ENCODE results near the gene SELENOS.

SELENOS gene, protein sequence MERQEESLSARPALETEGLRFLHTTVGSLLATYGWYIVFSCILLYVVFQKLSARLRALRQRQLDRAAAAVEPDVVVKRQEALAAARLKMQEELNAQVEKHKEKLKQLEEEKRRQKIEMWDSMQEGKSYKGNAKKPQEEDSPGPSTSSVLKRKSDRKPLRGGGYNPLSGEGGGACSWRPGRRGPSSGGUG

DNA sequence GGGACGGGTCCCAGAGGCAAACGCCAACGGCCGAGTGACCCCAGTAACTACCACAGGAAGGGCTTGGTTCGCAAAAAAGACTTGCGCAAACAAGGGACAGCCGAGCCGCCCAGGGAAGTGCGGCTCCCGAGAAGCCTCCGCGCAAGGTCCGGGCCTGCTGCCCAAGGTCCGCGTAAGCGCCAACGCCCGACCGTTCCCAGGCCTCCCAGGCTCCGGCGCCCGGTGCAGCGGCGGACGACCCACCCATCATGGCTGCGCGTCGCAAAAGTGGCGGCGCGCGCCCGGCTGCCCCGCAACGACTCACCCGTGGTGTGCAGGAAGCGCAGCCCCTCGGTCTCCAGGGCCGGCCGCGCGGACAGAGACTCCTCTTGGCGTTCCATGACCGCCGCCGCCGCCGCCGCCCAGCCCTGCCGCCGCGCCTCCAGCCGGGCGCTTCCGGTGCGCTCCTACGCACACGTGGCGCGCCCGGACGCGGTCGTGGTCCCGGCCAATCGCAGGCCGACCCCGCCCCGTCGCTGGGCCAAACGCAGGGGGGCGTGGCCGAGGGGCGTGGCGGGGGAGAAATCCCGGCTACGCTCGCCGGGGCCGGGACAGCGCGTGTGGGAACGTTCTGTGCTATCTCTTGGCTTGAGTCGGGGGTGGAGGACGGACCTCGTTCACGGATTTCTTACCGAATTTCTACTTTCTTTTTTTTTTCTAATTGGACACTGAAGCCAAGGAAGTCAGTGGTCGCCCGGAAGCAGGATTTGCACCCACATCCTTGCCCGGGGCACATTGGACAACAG is at the start of gene SELENOS:
SELENOS (minus strand) TSS at position 448 of the 785 bp plus-strand sequence; CDS start at position 380, 68 bp downstream.
- DNase-seq (ENCODE audit: low read depth in 2 of 2), result peak; percentile 70 to 71

GRCh38 chr15:101326462-101327146 is 49.3 kb upstream of the SELENOS start:
- DNase-seq (ENCODE audit: low read depth in 2 of 2), result no peak

- no peak for DNase-seq (ENCODE audit: low read depth in 2 of 2)
Measured at GRCh38 chr15:101326026-101326315, 48.7 kb upstream of the SELENOS start.

DNA sequence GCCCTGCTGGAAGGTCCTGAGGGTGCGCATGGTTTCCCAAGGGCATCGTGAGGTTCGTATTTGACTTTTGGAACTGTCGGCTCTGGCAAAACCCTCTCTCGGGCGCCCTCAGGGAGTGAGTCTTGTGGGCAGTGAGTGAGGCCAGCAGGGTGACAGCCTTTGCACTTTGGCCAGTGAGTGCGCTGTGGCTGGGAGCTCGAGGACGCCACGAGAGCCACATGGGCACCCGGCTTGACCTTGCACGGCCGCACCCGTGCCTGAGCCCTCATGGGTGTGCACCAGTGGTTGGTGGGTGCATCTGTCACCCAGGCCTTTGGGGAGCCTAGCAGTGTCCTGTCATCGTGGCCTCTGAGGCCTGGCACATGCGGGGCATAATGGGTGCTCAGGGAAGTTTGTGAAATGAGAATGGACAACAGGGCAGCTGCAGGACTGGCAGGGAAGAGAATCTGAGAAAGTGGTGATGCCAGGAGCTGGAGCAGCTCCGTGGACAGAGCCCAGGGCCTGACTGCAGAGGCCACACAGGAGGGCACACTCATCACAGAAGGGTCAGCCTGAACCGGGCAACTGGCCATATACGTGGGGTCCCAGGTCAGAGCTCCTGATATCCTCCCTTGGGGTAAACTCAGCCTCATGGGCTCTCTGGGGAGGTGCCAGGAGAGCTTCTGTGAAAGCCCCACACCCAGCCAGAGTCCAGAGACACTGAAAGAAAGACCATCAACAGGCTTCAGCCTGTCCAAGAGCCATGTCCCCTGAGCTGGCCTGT is 48.2 kb upstream of the SELENOS start:
- DNase-seq (ENCODE audit: low read depth in 2 of 2), result no peak

DNA sequence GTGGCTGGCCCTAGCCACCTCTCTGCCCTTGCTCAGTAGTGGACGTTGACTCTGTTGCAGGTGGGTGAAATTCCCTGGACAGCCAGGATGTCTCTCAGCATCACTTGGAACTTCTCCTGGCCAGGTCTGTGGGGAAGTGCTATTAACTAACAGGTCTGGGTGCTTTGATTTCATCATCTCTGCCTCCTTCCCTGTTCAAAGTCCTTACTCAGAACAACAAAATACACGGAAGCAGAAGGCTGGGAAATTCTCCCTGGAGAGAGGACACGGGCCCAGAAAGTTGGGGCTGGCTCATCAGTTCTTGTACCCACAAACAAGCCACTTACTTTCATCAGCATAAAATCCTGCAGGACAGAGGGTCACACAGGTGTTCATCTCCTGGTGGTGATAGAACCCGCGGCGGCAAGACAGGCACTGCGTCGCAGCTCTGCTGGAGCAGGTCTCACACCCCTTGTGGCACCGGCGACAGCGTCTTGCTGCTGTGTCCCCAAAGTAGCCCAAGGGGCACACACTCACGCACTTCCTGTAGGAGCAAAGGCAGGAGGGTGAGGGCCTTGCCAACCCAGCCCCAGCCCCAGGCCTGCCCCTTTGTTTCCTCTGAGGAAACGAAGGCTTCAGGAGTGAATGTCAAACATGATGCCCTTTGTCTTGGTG is 47.4 kb upstream of the SELENOS start:
- DNase-seq (ENCODE audit: low read depth in 2 of 2), result no peak

DNA sequence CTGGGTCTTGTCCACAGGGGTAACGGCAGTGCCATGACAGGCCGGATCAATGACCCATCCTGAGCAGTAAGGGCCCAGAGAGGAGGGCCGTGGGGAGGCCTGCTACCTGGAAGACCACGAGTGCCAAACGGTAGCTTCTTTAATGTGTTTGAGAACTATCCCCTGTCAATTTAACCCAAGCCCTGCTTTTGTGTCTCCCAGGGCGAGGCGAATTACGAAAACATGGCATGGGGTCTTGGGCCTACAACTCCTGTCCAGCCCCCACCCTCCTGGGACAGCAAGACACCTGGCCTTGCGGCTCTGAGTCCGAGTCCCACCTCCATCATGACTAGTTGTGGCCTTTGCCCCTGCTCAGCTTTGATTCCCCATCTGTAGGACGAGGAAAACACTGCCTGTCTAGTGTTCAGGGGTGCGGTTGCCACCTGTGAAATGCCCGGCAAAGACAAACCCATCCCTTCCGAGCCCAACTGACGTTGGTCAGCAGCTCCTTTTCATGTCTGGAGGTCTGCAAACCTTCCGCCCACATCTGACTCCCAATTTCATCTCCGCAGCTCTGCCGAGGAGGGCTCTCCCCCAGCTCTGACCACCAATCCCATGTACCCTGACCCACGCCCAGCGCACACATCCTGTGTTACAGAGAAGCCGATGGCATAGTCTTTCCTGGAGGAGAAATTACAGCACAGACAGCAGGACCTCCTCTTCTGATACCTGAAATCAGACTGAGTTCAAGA is 46.7 kb upstream of the SELENOS start:
- no peak for DNase-seq (ENCODE audit: low read depth in 2 of 2)

GRCh38 chr15:101322854-101323477 is 45.7 kb upstream of the SELENOS start:
- no peak for DNase-seq (ENCODE audit: low read depth in 2 of 2)

DNA sequence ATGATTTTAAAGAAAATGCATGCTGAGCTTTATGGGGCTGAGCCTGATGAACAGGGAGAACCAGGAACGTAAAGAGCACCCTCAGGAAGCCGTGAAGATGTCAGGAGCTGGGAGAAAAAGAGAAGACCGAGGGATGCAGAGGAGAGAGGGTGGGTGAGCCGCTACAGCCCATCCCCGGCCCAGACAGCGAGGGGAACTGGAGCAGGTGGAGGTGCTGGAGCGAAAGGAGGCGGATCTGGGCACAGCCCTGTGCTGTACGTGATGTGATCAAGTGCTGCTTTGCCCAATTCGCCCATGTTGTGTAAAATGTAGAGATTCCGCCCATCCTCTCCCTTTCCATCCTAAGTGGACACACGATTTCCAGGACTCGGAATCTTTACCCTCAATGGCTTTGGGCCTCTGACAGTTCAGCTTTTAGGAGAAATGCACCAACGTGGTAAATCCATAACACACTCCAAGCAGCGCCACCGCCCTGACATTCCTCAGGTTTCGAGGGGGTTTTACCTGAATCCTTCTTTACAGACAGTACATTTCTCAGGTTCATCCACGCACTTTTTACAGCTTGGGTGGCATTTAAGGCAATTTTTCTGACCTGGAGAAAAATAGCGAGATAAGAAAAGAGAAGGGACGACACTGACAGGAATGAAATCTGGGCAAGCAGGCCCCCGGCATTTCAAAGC is 44.9 kb upstream of the SELENOS start:
- DNase-seq (ENCODE audit: low read depth in 2 of 2), result no peak

DNA sequence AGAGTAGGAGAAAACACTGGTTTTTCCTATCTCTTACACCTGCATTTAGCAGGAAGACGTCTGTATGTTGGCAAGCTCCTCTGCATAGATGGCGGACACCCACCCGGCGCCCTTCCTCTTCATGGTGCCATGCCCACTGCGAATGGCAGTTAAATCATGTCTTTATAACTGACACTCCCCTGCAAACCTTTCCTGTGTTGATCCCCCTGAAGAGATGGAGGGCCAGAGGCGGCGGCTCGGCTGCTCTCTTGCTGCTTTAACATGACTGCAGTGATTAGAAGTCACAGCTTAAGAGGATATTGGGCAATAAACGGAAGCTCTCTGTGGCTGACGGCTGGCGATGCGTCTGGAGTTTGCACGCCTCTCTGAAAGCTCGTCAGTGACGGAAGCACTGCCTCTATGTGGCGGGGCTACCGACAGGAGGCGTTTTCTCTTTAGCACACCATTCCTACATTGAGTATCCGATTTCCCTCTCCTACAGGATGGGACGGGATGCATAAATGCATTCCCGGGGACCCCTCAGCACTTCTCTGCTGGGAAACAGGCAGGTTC is 43.3 kb upstream of the SELENOS start:
- DNase-seq (ENCODE audit: low read depth in 2 of 2), result peak; percentile 32 to 36

DNA sequence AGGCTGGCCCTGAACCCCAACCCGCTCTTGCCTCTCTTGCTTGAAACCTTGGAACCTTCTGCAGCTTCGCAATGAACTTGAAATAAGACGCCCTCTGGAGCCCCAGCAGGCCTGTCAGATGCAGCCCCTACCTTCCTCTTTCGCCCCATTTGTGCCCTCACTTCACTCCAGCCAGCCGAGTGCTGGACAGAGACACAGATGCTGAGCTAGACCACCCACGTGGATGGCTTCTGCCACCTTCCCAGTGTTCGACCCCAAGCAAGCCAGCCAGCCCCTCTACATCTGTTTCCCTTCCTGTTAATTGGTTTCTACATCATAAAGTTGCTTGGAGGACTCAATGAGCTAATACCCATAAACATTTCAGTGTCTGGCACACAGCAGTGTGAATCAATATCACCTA is 41.6 kb upstream of the SELENOS start:
- no peak for DNase-seq (ENCODE audit: low read depth in 2 of 2)

GRCh38 chr15:101318147-101318819 is 41.0 kb upstream of the SELENOS start:
- no peak for DNase-seq (ENCODE audit: low read depth in 2 of 2)

- DNase-seq (ENCODE audit: low read depth in 2 of 2), result no peak
Measured at GRCh38 chr15:101317336-101317872, 40.1 kb upstream of the SELENOS start.

GRCh38 chr15:101316529-101316928 is 39.2 kb upstream of the SELENOS start:
- no peak for DNase-seq (ENCODE audit: low read depth in 2 of 2)

- no peak for DNase-seq (ENCODE audit: low read depth in 2 of 2)
Measured at GRCh38 chr15:101315736-101316135, 38.5 kb upstream of the SELENOS start.

GRCh38 chr15:101314336-101315125 is 37.2 kb upstream of the SELENOS start:
- DNase-seq (ENCODE audit: low read depth in 2 of 2), result no peak

- no peak for DNase-seq (ENCODE audit: low read depth in 2 of 2)
Measured at GRCh38 chr15:101313041-101313761, 35.9 kb upstream of the SELENOS start.

GRCh38 chr15:101310508-101310907 is 33.2 kb upstream of the SELENOS start:
- DNase-seq (ENCODE audit: low read depth in 2 of 2), result no peak

DNA sequence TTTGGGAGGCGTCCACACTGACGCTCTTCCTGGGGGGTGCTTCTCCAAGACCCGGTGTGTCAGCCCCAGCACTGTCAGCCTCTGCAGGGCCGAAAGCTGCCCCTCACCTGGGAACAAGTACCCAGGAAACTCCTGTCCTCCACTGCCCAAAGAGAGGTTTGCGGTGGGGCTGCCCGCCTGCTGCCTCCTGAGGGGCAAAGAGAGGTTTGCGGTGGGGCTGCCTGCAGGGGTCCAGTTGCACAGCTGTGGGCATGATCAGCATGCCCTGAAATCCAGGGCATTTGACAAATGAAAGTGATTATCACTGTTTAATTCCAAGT is 32.8 kb upstream of the SELENOS start:
- DNase-seq (ENCODE audit: low read depth in 2 of 2), result no peak

All from fibroblast of skin of left biceps (primary cell).